Adrenal gland (tissue), 12 donors: Measurements from ENCODE around the gene AREL1. TPM values are rescaled to one million over a fixed set of nuclear protein-coding genes. Genes with fewer than 3 reads are reported as not detected.

Source experiments
- DNase-seq, 7 donors: peaks; one replicate each; pipeline ENCODE4 v3.0.0-alpha.2; 2019 to 2020
- H3K27ac ChIP-seq, 5 donors: fragments of 200-600 bp; sonication (generic) in 4 of 5; 1 replicate in 3 of 5; 2 replicates in 2 of 5; pipeline versions ENCODE4 v1.5.1 to v1.8.0; 2016 to 2020; ENCODE audit warnings: mild to moderate bottlenecking in 1 of 5
- H3K27me3 ChIP-seq: fragments of 200-600 bp; 2 replicates; pipeline ENCODE4 v1.8.0; 2021
- H3K36me3 ChIP-seq, 2 donors: fragments of 200-600 bp; replicated peaks in 1 of 2; 1 replicate in 1 of 2; 2 replicates in 1 of 2; pipeline versions ENCODE4 v1.5.1 to v1.8.0; 2018 to 2022
- H3K4me1 ChIP-seq, 2 donors: fragments of 200-600 bp; replicated peaks in 1 of 2; 1 replicate in 1 of 2; 2 replicates in 1 of 2; pipeline versions ENCODE4 v1.5.1 to v1.8.0; 2018 to 2021
- H3K4me3 ChIP-seq, 4 donors: fragments of 200-600 bp; sonication (generic) in 3 of 4; one replicate each; pipeline ENCODE4 v1.5.1; 2016 to 2018
- H3K9me3 ChIP-seq, 3 donors: fragments of 200-600 bp; sonication (generic) in 1 of 3; replicated peaks in 1 of 3; 1 replicate in 2 of 3; 2 replicates in 1 of 3; pipeline versions ENCODE4 v1.5.1 to v1.8.0; 2016 to 2021
- POLR2A ChIP-seq, 2 donors: fragments of 450-650 bp; IDR thresholded peaks; one replicate each; pipeline ENCODE4 v1.6.1; 2017; ENCODE audit warnings: antibody characterized with exemption in 2 of 2, mild to moderate bottlenecking in 2 of 2, moderate library complexity in 1 of 2
- WGBS, 4 donors: extraction: QIAGEN DNeasy Blood & Tissue Kit in 2 of 4; methylation state at CpG; one replicate each; pipeline versions ENCODE4 v1.1.5 to v1.1.7; 2013 to 2017; 5-methylcytosine and 5-hydroxymethylcytosine counted together
- intact Hi-C, 2 donors: fragments of 100-400 bp; cut with DNase I; formaldehyde crosslinking; loops; one replicate each; pipeline versions ENCODE4 v1.14.1 to v1.15.0; 2022 to 2023
- polyA plus RNA-seq, 3 donors: library from polyadenylated mRNA; stranded (reverse); fragments of 200-250 nt in 2 of 3; fragments of 350-450 nt in 1 of 3; fragmentation: Illumina TruSeq in 1 of 3; extraction: RNeasy Lipid Tissue Mini Kit (QIAGEN cat#74804) in 1 of 3; gene quantifications; one replicate each; pipeline ENCODE4 v1.2.3, GENCODE V29; 2013 to 2014
- total RNA-seq, 9 donors: library from RNA; depleted of rRNA in 4 of 9; stranded (reverse); fragments of >200 nt in 4 of 9; fragments of 120-200 nt in 1 of 9; fragmentation: NEBNext Ultra II Directional in 1 of 9; extraction: Animal tissue kit (Norgen Biotek cat#: 25700) in 1 of 9; gene quantifications; one replicate each; pipeline versions ENCODE4 v1.1.0 to v1.2.4, GENCODE V29; 2013 to 2023
- TF ChIP-seq, protein P1 (sequence below), 6 experiments: fragments of 450-650 bp in 4 of 6; fragments of 200-600 bp in 2 of 6; sonication (generic) in 1 of 6; IDR thresholded peaks; 1 replicate in 5 of 6; 2 replicates in 1 of 6; pipeline versions ENCODE4 v1.5.1 to v1.8.0; 2016 to 2021; ENCODE audit warnings: antibody characterized with exemption in 6 of 6, mild to moderate bottlenecking in 2 of 6, moderate library complexity in 1 of 6
- donor health status: healthy with polysubstance abuse.
- donor health status: Bipolar disorder and iron deficiency.
- donor health status: DM: yes; HTN: yes; CAD: no.
- donor health status: DM: no; HTN: no; CAD: no.
- donor health status: DM: no; HTN: no; CAD: no.
- donor health status: DM: yes; HTN: yes; CAD: no.

The AREL1 gene
- total and polyA plus RNA-seq, 12 donors: 13.0 to 36.7 (median 29.8) TPM

DNA sequence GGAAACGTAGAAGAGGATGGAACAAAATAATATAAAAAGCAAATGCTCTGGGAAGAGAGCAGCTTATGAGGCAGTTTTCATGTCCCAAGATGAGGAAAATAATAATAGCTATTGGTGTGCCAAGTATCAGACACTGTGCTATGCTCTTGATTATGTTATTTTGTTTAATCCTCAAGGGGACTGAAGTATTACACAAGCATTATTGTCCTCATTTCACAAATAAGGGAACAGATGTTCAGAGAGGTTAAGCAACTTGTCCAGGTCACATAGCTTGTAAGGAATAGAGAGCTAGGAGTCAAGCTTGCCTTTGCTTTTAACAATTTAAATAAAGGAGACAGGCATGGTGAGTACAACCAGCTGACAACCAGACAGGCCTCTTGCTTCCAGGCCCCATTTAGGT lies 73.9 kb downstream of the AREL1 start:
- Histone ChIP-seq H3K27ac (peak overlapping the region in 1 of 5 donors; percentile 55), H3K27me3 (no peaks in the 10 kb centered on the region), H3K4me3 (no peak overlapping the region), H3K36me3 (no peaks in the 10 kb centered on the region), H3K9me3 (no peaks in the 10 kb centered on the region), H3K4me1 (no peaks in the 10 kb centered on the region)
- TF ChIP-seq, protein P1, sequence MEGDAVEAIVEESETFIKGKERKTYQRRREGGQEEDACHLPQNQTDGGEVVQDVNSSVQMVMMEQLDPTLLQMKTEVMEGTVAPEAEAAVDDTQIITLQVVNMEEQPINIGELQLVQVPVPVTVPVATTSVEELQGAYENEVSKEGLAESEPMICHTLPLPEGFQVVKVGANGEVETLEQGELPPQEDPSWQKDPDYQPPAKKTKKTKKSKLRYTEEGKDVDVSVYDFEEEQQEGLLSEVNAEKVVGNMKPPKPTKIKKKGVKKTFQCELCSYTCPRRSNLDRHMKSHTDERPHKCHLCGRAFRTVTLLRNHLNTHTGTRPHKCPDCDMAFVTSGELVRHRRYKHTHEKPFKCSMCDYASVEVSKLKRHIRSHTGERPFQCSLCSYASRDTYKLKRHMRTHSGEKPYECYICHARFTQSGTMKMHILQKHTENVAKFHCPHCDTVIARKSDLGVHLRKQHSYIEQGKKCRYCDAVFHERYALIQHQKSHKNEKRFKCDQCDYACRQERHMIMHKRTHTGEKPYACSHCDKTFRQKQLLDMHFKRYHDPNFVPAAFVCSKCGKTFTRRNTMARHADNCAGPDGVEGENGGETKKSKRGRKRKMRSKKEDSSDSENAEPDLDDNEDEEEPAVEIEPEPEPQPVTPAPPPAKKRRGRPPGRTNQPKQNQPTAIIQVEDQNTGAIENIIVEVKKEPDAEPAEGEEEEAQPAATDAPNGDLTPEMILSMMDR (IDR thresholded peaks at IDR 0.05): no peak
- no peak for TF ChIP-seq POLR2A (IDR thresholded peaks at IDR 0.05)
- 65 to 81% (median 77%) methylated on average over 1 of the region's 1 CpG for WGBS, 4 donors
- intact Hi-C loops: no loop called here
- DNase-seq: no peak

DNA sequence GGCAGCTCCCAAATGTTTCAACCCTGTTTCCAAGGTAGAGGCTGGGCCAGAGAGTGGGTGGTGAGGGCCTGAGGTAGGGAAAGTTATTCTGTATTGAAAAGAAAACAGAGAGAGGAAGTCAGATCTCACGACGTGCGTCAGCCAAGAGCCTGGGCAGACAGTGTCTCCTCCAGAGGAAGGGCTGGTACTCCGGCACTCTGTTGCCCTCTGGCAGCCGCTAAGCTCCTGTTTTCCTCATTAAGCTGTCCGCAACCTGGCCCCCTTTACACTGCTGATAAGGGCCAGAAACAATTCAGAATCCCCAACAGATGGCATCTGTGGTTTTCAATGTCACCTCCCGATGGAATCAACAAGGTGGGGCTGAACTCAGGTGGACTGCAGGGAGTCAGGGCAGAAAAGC lies 74.8 kb downstream of the AREL1 start:
- Histone ChIP-seq H3K9me3 (no peaks in the 10 kb centered on the region), H3K36me3 (no peaks in the 10 kb centered on the region), H3K4me3 (no peak overlapping the region), H3K27ac (peak overlapping the region in 1 of 5 donors; percentile 55), H3K27me3 (no peaks in the 10 kb centered on the region), H3K4me1 (no peaks in the 10 kb centered on the region)
- 63 to 68% (median 65%) methylated on average over 7 of the region's 7 CpGs for WGBS, 4 donors
- TF ChIP-seq POLR2A (IDR thresholded peaks at IDR 0.05): no peak
- TF ChIP-seq, protein P1 (IDR thresholded peaks at IDR 0.05): no peak
- DNase-seq: no peak
- intact Hi-C loops: no loop called here

DNA sequence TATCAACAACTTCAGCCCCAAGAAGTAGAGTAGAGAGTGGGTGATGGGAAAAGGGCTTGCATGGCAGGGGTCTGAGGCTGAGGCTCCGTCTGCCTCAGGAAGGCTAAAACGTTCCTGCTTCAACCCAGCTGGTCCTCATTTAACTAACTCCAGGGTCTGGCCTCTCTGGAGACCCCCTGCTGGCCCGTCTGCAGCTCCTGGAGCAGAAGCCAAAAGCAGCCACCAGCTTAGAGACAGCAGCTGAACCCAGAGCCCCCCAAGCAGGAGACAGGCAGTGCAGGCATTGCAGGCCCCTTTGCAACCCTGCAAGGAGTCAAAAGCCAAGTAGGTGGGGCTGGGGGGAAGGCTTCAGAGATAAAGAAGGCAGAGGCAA lies 75.7 kb downstream of the AREL1 start:
- no peak overlapping the region for H3K27ac ChIP-seq
- intact Hi-C loops: no loop called here
- WGBS, 4 donors: 43 to 71% (median 64%) methylated on average over 3 of the region's 3 CpGs; no CpG with 5 or more reads in 1 of the 4 donors

DNA sequence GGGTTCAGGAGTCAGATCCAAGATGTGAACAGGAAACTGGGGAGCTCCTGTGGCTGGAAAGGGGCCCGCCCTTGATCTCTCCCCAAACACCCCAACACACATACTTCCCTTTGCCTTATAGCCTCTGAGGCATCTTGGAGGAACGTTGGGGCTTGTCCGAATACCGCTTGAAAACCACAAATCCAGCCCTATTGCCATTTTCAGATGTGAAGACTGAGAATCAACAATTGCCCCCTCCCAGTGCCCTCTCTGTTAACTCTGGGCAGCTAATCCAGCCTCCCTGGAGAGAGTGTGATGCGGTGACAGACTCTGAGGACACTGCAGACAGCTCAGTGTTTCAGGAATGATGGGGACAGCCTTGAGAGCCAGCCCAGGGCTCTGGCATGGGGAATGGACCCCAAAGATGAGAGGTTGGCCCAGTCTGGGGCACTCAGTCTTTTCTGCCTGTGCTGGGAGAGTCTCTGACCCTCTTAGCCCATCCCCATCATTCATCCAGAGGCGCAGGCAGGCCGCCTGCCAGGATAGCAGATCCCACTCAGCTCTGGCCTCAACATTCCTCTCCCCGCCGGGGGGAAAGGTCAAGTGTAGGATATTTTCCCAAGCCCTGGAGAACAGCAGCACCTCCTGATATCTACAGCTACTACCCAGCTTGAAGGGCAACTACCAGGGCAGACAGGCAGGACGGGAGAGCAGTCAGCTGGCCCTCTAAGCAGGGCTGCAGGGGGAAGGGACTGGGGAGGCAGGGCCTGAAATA lies 76.3 kb downstream of the AREL1 start:
- no peak for TF ChIP-seq POLR2A (IDR thresholded peaks at IDR 0.05)
- TF ChIP-seq, protein P1 (IDR thresholded peaks at IDR 0.05): no peak
- no peak overlapping the region for H3K27ac ChIP-seq

More for the DNA sequence above, 75.7 kb downstream of the AREL1 start:
- H3K4me1 ChIP-seq: no peaks in the 10 kb centered on the region
- no peaks in the 10 kb centered on the region for H3K36me3 ChIP-seq
- no peak for DNase-seq
- H3K9me3 ChIP-seq: no peaks in the 10 kb centered on the region
- no peak for TF ChIP-seq POLR2A (IDR thresholded peaks at IDR 0.05)
- TF ChIP-seq, protein P1 (IDR thresholded peaks at IDR 0.05): no peak
- H3K27me3 ChIP-seq: no peaks in the 10 kb centered on the region
- no peak overlapping the region for H3K4me3 ChIP-seq

More for the DNA sequence above, 76.3 kb downstream of the AREL1 start:
- no peaks in the 10 kb centered on the region for H3K27me3 ChIP-seq
- no peaks in the 10 kb centered on the region for H3K4me1 ChIP-seq
- no peaks in the 10 kb centered on the region for H3K9me3 ChIP-seq
- intact Hi-C loops: no loop called here
- no peak overlapping the region for H3K4me3 ChIP-seq
- WGBS, 4 donors: 76 to 88% (median 80%) methylated on average over 4 to 10 of the region's 10 CpGs
- H3K36me3 ChIP-seq: no peaks in the 10 kb centered on the region
- DNase-seq: no peak
